HG03558 (cell line): ENCODE measurements around the gene HOXC11.

ENCODE experiments used
- ATAC-seq: cut with Tn5 transposase; IDR thresholded peaks from one replicate; pipeline ENCODE4 v1.9.1; 2021; ENCODE audit warnings: moderate number of reproducible peaks; ENCODE audit not compliant: unreplicated experiment; ENCODE audit errors: extremely low read depth

Gene HOXC11

GRCh38 chr12:53971686-53972085, 1.2 kb upstream of the HOXC11 start:
- no peak for ATAC-seq

- ATAC-seq: no peak
These were observed 699 bp upstream of the HOXC11 start for GRCh38 chr12:53972152-53972702.

- ATAC-seq: no peak
These were observed 513 bp downstream of the HOXC11 start for GRCh38 chr12:53973236-53974042.

GRCh38 chr12:53974084-53975063, 1.4 kb downstream of the HOXC11 start, which contains the start of gene HOTAIR:
Gene HOTAIR (minus strand): TSS chr12:53974954.
- no peak for ATAC-seq

DNA sequence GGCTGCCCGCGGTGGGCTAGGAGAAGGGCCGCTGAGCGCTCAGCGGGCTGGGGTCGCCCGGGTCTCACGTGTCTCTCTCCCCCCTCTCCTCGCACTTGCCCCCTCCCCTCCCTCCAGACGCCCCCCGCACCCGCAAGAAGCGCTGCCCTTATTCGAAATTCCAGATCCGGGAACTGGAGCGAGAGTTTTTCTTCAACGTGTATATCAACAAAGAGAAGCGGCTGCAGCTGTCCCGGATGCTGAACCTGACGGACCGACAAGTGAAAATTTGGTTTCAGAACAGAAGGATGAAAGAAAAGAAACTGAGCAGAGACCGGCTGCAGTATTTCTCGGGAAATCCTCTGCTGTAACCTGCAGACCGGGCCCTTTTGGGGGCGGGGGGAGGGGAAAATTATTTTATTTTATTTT, 2.1 kb downstream of the HOXC11 start:
- ATAC-seq: no peak

DNA sequence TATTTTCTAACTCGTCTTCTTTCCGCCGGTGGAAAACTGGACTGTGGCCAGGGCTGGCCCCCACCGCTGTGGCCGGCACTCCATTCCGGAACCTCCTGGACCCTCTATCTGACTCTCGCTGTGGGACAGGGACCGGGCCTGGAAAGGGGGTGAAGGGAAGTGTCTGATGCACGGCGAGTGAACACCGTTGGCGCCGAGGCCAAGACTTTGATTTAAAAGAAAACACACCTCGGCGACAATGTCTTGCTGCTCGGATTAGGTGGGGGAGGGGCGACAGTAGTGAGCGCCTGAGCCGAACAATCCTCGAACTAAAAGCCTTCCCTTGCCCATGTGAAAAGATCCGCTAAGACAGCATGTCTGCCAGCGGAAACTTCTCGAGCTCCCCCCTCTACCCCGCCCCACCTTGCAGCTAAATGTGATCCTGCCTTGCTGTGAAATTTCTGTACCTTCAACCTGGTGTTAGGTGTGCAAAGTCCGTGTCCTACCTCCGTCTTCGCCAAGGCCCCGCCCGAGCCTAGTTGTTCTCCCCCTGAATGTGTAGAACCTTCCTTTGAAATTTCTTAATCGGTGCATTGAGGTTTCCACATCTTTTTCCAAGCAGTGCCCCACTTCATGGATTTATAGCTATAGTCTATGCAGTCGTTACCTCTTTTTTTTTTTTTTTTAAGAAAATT, 2.7 kb downstream of the HOXC11 start:
- no peak for ATAC-seq

DNA sequence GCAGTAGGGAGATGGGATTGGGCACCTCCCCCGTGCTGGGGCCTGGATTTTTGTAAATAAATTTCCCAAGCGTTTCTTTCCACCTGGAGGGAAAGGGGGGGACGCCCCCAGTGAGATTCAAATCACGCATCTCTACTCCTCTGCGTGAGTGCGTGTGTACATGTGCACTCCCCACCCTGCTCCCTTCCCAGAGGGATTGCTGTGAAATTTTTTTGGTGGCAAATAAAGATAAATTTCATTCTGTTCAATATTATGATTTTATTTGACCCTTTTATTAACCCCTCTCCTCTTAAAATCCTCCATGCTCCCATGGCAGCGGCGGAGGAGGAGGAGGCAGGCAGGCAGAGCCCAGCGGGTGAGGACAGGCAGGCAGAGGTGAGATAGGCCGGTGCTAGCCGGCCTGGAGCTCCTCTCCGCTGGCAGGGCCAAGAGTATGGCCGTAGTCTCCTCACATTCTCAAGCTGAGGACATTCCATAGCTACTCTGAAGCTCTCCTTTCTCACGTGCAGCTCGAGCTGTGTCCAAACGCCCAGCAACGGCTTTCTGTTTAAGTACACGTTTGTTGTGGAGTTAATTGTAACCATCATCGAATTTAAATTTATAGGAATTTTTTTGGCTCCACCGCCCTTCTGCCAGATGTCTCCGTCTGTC, 3.4 kb downstream of the HOXC11 start:
- no peak for ATAC-seq

GRCh38 chr12:53976823-53977595, 4.1 kb downstream of the HOXC11 start:
- no peak for ATAC-seq

GRCh38 chr12:53977596-53978445, 4.9 kb downstream of the HOXC11 start:
- ATAC-seq: no peak

DNA sequence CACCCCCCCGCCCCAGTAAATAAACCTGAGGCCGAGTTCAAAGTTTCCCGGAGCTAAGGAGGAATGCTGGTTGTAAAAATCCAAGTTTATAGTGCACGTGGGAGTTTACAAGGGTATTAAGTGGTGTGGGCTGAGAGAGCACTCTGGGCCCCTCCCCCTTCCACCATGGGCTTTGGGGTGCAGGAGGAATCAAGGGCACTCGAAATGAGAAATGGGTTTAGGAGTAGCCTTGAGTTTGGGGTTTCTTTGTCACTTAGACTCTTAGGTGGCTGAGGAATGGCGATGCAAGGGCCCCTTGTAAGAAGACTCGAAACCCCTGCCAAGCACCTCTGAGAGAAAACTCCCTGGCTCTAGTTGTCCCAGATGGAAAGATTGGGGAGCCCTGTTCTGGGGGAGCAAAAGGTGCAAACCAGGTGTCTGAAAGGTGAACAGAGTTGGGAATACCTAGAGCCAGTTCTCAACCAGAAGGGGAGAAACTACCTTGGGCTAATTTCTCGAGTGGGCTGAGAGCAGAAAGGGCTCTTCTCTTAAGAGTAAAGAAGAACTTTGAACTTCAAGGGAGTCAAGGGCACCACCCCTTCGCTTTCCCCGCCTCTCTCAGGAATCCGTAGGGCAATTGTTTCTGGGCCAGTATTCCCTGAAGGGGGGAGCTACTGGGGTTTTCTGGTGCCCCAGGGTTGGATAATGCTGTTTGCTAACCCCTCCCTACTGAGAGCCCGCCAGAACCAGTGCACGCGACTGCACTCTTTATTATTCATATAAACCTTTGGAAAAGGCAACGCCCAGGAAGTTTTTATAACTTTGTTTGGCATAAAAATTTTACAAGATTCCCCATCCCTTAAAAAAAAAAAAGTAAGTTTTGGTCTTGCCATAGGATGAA, 5.8 kb downstream of the HOXC11 start:
- ATAC-seq: no peak

GRCh38 chr12:53980104-53980801, 7.3 kb downstream of the HOXC11 start:
- ATAC-seq: no peak

GRCh38 chr12:53980802-53981496, 8.0 kb downstream of the HOXC11 start:
- no peak for ATAC-seq

GRCh38 chr12:53981634-53982565, 9.0 kb downstream of the HOXC11 start:
- ATAC-seq: no peak

- ATAC-seq: no peak
These were observed 10.0 kb downstream of the HOXC11 start for GRCh38 chr12:53982648-53983567.
